ENCODE measurements around the gene XPNPEP3. TPM values are rescaled to one million over a fixed set of nuclear protein-coding genes. Genes with fewer than 3 reads are reported as not detected.

The XPNPEP3 gene
- 15.0 TPM for total RNA-seq
- long read RNA-seq, full-length matches to known transcripts = 6 of 22 reads
- long read RNA-seq, partial matches to known transcripts = 1 of 22 reads
- long read RNA-seq, other reads (novel, unspliced or antisense) = 15 of 22 reads

DNA sequence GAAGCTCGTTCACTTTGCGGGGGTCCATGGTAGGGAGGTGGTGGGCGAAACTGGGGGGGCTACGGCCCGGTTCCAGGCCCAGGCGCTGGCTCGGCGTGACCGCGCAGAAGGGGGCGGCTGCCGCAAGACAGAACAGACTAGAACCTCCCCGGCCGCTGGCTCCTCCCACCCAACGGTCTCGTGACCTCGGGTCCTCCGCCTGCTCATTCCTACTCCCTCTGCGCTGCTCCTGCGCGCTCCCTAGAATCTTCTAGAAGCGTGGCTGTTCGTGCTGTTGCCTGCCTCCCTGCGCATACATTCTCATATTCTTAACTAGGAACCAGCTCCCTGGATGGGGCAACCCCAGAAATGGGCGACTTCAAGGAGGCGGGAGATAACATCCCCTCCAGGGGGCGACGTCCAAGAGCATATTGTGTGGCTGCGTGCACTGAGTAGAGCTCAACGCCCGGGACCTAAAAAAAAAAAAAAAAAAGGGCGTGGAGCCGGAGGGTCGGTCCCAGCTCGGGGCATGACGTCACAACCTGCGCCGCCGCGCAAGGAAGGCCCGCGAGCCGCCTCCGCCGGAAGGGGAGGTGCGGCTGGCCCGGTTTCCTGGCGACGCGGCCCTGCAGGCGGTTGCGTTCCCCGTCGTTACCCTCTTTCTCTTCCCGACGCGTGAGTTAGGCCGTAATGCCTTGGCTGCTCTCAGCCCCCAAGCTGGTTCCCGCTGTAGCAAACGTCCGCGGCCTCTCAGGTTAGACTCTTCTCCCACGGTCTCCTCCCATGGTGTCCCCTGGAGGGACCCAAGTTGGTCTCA lies at the start of gene XPNPEP3, which contains the start of gene ST13:
TSS of gene XPNPEP3 (plus strand) at position 636 of the 796 bp plus-strand sequence. CDS start at position 670, 34 bp downstream.
TSS of gene ST13 (minus strand) at position 127 of the 796 bp plus-strand sequence. CDS start at position 28, 99 bp downstream.
- Histone ChIP-seq H3K27me3 (no peaks in the 10 kb centered on the region), H3K4me3 (peak within 1 kb of the TSS; percentile 95), H3K36me3 (peaks cover 3% of the 10 kb centered on the region), H3K27ac (peak within 1 kb of the TSS; percentile 94), H3K9me3 (no peaks in the 10 kb centered on the region), H3K4me1 (peaks cover 41% of the 10 kb centered on the region)
- peak; percentile 99 for DNase-seq
- TF ChIP-seq, protein P1, sequence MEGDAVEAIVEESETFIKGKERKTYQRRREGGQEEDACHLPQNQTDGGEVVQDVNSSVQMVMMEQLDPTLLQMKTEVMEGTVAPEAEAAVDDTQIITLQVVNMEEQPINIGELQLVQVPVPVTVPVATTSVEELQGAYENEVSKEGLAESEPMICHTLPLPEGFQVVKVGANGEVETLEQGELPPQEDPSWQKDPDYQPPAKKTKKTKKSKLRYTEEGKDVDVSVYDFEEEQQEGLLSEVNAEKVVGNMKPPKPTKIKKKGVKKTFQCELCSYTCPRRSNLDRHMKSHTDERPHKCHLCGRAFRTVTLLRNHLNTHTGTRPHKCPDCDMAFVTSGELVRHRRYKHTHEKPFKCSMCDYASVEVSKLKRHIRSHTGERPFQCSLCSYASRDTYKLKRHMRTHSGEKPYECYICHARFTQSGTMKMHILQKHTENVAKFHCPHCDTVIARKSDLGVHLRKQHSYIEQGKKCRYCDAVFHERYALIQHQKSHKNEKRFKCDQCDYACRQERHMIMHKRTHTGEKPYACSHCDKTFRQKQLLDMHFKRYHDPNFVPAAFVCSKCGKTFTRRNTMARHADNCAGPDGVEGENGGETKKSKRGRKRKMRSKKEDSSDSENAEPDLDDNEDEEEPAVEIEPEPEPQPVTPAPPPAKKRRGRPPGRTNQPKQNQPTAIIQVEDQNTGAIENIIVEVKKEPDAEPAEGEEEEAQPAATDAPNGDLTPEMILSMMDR (IDR thresholded peaks at IDR 0.05) = peak; percentile 30
- ATAC-seq = peak; percentile 98
- intact Hi-C loops (cut with DNase I) = no loop called here

DNA sequence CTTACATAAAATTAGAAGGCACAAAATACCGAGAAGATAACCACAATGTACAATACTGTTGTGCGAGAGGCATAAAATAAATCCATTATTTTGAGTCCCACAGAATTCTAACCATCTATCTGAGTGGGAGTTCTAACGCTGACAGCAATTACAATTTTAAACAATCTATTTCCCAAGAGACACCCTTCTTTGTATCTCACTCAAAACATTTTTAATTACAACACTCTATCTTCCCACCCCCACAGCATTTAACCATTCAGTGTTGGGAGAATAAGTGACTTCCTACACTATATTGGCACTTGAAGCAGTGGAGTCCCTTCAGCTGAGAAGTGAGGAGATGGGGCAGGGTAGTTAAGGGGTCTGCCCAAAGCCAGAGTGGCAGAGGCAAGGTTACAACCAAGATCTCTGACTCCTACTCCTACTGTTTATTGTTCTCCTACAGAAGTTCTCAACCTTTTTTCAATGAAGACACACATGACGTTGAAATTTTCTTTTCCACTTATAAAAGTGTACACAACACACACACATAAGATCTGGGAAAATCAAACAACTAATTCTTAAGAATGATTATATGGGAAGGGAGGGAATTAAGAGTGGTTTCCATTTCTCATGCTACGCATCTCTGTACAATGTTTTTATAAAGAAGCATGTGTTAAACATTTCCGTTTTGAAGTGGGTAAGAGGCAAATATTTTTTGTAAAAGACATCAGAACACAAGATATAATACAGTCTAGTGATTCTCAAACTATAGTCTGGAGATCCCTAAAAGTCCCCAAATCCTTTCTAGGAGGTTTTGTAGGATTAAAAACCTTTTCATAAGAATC lies 48.7 kb upstream of the XPNPEP3 start:
- intact Hi-C loops (cut with DNase I) = no loop called here
- H3K4me1 ChIP-seq = peaks cover 8% of the 10 kb centered on the region
- H3K27ac ChIP-seq = no peak overlapping the region
- ATAC-seq = no peak
- no peak for DNase-seq
- TF ChIP-seq, protein P1 (IDR thresholded peaks at IDR 0.05) = no peak
- no peak overlapping the region for H3K4me3 ChIP-seq
- no peaks in the 10 kb centered on the region for H3K36me3 ChIP-seq
- H3K9me3 ChIP-seq = no peaks in the 10 kb centered on the region
- H3K27me3 ChIP-seq = no peaks in the 10 kb centered on the region

DNA sequence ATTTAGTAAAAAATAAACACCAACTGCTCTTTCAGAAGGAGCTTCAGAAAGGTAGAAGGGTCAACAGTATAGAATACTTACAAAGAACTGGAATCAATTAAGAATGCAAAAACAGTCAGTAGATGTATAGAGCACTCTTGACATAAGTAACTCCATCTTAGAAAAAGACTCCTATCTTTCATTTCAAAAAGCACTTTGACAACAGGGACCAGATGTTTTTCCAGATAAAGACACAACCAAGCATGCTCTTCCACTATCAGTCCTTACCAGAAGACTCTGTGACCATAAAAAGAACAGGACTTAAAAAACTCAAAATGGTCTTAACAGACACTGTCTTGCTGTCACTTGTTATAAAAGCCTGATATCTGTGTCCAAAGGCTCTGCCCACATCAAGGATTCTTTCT lies 43.0 kb upstream of the XPNPEP3 start:
- H3K27me3 ChIP-seq = no peaks in the 10 kb centered on the region
- H3K4me1 ChIP-seq = peaks cover 19% of the 10 kb centered on the region
- no peak overlapping the region for H3K27ac ChIP-seq
- intact Hi-C loops (cut with DNase I) = no loop called here
- no peaks in the 10 kb centered on the region for H3K36me3 ChIP-seq
- ATAC-seq (no peak), DNase-seq (no peak)
- TF ChIP-seq, protein P1 (IDR thresholded peaks at IDR 0.05) = no peak
- no peaks in the 10 kb centered on the region for H3K9me3 ChIP-seq
- no peak overlapping the region for H3K4me3 ChIP-seq

DNA sequence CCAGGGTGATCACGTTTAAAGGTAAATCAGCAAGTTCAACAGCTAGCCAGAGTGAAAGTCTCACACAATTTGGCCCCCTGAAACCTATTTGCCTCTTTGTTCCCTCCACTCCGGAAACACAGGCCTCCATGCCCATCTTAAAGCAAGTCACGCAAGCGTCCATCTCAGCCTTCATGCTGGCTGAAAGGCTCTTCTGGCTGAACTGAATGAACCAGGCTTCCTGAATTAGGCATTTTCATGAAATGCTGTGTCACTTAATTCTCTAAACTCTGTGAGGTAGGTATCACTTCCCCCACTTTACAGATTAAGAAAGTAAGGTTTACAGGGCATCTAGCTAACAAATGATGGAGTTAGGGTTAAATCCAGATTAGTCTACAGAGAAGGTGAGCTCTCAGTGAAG lies 39.2 kb upstream of the XPNPEP3 start:
- no peak for ATAC-seq
- intact Hi-C loops (cut with DNase I) = no loop called here
- Histone ChIP-seq H3K4me1 (peaks cover 25% of the 10 kb centered on the region), H3K9me3 (no peaks in the 10 kb centered on the region), H3K27ac (no peak overlapping the region), H3K27me3 (no peaks in the 10 kb centered on the region), H3K36me3 (peaks cover 6% of the 10 kb centered on the region), H3K4me3 (peak overlapping the region; percentile 100)
- TF ChIP-seq, protein P1 (IDR thresholded peaks at IDR 0.05) = no peak
- no peak for DNase-seq

DNA sequence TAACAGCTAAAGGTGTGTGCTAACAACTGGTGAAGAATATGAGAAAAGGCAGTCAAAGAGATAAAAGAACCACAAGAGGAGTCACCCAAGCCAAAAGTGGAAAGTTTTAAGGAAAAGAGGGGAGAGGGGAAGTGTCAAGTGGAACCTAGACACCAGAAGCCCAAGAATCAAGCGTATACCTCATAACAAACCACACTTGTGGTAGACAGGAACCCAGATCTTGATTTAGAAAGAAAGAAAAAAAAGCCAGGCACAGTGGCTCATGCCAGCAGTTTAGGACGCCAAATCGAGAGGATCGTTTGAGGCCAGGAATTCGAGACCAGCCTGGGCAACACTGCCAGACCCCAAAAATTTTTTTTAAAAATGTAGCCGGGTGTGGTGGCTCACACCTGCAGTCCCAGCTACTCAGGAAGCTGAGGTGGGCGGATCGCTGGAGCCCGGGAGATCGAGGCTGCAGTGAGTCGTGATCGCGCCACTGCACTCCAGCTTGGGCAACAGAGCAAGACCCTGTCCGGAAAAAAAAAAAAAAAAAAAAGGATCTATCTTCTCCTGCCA lies 38.7 kb upstream of the XPNPEP3 start:
- peak overlapping the region; percentile 69 for H3K27ac ChIP-seq

More for the DNA sequence above, 38.7 kb upstream of the XPNPEP3 start:
- Histone ChIP-seq H3K9me3 (no peaks in the 10 kb centered on the region), H3K4me3 (peak overlapping the region; percentile 100), H3K36me3 (peaks cover 11% of the 10 kb centered on the region), H3K27me3 (no peaks in the 10 kb centered on the region), H3K4me1 (peaks cover 25% of the 10 kb centered on the region)
- TF ChIP-seq, protein P1 (IDR thresholded peaks at IDR 0.05) = no peak
- DNase-seq (no peak), ATAC-seq (no peak)
- intact Hi-C loops (cut with DNase I) = no loop called here
